Epithelial cell of proximal tubule (primary cell): ENCODE data around the gene PLCB1. TPM values are rescaled to one million over a fixed set of nuclear protein-coding genes. Genes with fewer than 3 reads are reported as not detected.

Experiments used
- DNase-seq: peaks from one replicate; pipeline ENCODE4 v3.0.0-alpha.2; 2011; ENCODE audit warnings: low read depth
- H3K4me3 ChIP-seq: 2 replicates; pipeline ENCODE4 v1.5.1; 2011; ENCODE audit warnings: low read depth, mild to moderate bottlenecking, low read length
- CTCF ChIP-seq: conservative IDR thresholded peaks from 2 replicates; pipeline ENCODE4 v1.5.1; 2012; ENCODE audit warnings: low read depth, mild to moderate bottlenecking, low read length
- total RNA-seq: library from RNA; depleted of rRNA; stranded (reverse); fragments of >200 nt; gene quantifications from 2 replicates; pipeline ENCODE4 v1.2.3, GENCODE V29; 2015

Gene PLCB1
- total RNA-seq, 1 donor from 2014 or later = 2.2 TPM

GRCh38 chr20:8225658-8226057 lies 93.6 kb downstream of the PLCB1 start:
- no peak overlapping the region for H3K4me3 ChIP-seq
- TF ChIP-seq CTCF = no peak
- DNase-seq = no peak

- no peak for TF ChIP-seq CTCF
- no peak overlapping the region for H3K4me3 ChIP-seq
- no peak for DNase-seq
Measured at GRCh38 chr20:8226106-8226505, 94.0 kb downstream of the PLCB1 start.

GRCh38 chr20:8227293-8227692 lies 95.2 kb downstream of the PLCB1 start:
- H3K4me3 ChIP-seq = no peak overlapping the region
- no peak for DNase-seq
- TF ChIP-seq CTCF = no peak

GRCh38 chr20:8228315-8228714 lies 96.2 kb downstream of the PLCB1 start:
- no peak for DNase-seq
- no peak overlapping the region for H3K4me3 ChIP-seq
- no peak for TF ChIP-seq CTCF

- no peak for TF ChIP-seq CTCF
Measured at GRCh38 chr20:8229090-8229489, 97.0 kb downstream of the PLCB1 start.

GRCh38 chr20:8231038-8231437 lies 99.0 kb downstream of the PLCB1 start:
- no peak overlapping the region for H3K4me3 ChIP-seq
- TF ChIP-seq CTCF = no peak
- no peak for DNase-seq

More at GRCh38 chr20:8229090-8229489, 97.0 kb downstream of the PLCB1 start:
- H3K4me3 ChIP-seq = no peak overlapping the region
- DNase-seq = no peak

- DNase-seq = no peak
- TF ChIP-seq CTCF = no peak
- H3K4me3 ChIP-seq = no peak overlapping the region
Measured at GRCh38 chr20:8232332-8232731, 100.3 kb downstream of the PLCB1 start.
